Ramos (cell line): Measurements from ENCODE around the gene GTF2H1.
"Not testable (repeated sequence)": the region's sequence is repeated elsewhere in the genome, so short reads cannot be mapped to it uniquely, and the experiment has no call there.

ENCODE experiments used
- in situ Hi-C: fragments of 300-500 bp; cut with MboI; formaldehyde crosslinking; loops from one replicate; pipeline ENCODE4 v1.14.3; 2022; ENCODE audit warnings: low sequenced_read_pairs; ENCODE audit not compliant: unreplicated experiment

GTF2H1 gene

GRCh38 chr11:18315893-18316292 lies 6.5 kb upstream of the GTF2H1 start:
- in situ Hi-C loops = no loop called here

- in situ Hi-C loops = no loop called here
Observed at GRCh38 chr11:18317551-18317950, 4.8 kb upstream of the GTF2H1 start.

DNA sequence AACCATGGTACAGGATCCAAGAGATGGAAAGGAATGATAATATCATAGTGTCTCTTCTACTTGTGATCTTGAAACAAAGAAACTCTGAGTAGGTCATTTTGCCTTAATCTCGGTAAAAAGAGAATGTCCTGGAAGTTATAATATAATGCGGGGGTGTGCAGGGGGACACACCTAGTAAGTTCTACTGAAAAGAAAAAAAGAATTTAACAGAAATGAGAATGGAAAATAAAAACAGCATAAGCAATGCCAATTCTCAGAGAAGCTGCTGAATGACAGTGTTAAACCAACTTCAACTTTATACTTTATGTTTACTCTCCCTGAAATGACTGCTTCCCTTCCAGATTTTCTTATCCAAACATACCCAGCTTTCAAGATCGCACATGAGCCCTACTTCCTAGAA lies 2.5 kb upstream of the GTF2H1 start:
- in situ Hi-C loops = no loop called here

- in situ Hi-C loops = no loop called here
Observed at GRCh38 chr11:18320617-18321016, 1.8 kb upstream of the GTF2H1 start.

DNA sequence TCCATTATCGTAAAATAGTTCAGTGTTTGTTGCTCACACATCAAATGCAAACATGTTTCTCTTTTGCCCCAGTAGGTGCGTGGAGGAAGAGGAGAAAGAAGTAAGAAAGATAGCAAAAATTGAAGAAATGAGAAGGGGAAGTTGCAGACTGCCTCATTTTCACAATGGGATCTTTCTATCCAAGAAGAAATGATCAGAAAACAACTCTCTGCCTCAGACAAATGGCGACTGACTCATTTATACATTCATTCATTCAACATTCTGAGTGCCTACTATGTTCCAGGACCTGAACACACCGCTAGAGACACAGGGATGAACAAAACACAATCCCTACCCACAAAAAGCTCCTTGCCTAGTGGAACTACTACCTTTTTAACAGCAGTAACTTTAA lies 794 bp upstream of the GTF2H1 start:
- in situ Hi-C loops = no loop called here

- in situ Hi-C loops = no loop called here
Observed at GRCh38 chr11:18322818-18323570, 627 bp downstream of the GTF2H1 start.

GRCh38 chr11:18323881-18324280 lies 1.5 kb downstream of the GTF2H1 start:
- in situ Hi-C loops = not testable (repeated sequence)

GRCh38 chr11:18324381-18324780 lies 2.0 kb downstream of the GTF2H1 start:
- in situ Hi-C loops = no loop called here

DNA sequence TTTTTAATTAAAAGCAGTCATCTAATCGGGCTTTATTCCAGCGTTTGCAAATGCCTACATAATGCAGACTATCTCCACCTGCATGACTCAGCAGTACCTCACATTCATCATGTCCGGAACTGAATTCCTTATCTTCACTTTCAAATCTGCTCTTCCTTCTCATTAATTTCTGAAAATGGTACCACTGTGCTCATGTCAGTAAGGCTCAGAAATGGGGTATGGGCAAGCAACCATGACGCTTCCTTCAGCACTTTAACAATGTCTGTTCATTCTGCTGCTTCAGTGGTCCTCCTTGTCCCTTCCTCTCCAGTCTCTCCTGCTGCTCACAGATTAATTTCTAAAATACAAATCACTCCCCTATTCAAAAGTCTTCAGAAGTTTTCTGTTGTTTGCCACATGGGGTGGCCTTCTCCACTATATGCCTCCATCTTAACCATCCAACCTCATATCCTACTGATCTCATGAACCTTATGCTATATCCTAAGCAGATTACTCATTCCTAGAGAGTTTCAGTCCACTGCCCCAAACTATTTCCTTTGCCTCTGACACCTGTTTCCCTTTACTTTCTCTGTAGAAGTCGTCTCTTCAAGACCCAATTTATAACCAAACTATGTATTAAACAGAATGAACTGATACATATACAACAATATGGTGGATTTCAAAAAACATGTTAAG lies 7.0 kb downstream of the GTF2H1 start:
- in situ Hi-C loops = no loop called here

DNA sequence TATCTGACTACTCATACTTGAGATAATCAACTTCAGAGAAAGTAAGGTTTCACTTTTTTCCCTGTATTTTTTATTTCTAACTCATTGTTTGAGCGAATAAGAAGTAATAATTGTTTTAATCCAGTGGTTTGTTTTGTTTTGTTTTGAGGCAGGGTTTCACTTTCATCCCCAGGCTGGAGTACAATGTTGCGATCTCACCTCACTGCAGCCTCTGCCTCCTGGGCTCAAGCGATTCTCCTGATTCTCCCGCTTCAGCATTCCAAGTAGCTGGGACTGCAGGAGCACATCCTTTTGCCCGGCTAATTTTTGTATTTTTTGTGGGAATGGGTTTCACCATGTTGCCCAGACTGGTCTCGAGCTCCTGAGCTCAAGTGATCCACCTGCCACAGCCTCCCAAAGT lies 8.6 kb downstream of the GTF2H1 start:
- in situ Hi-C loops = no loop called here

- in situ Hi-C loops = no loop called here
Observed at GRCh38 chr11:18332302-18332701, 9.9 kb downstream of the GTF2H1 start.

GRCh38 chr11:18332891-18333290 lies 10.5 kb downstream of the GTF2H1 start:
- in situ Hi-C loops = no loop called here

- in situ Hi-C loops = no loop called here
Observed at GRCh38 chr11:18347471-18348125, 25.2 kb downstream of the GTF2H1 start.

GRCh38 chr11:18352581-18352980 lies 30.2 kb downstream of the GTF2H1 start:
- in situ Hi-C loops = no loop called here

DNA sequence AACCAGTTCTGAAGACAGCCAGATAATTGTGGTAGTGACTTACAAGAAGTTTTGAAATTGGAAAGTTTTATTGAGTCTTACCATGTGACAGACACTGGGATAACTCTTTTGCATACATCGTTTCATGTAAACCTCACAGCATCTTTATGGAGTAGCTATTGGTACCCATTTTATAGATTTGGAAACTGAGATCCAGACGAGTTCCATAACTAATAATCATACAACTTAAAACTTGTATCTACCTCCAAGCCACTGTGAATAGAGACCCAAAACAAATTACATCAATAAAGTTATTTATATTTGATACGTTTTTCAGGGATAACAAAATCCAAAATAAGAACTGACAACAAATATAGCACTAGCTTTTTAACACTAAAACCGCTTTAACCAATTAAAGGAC lies 36.3 kb downstream of the GTF2H1 start:
- in situ Hi-C loops = no loop called here

DNA sequence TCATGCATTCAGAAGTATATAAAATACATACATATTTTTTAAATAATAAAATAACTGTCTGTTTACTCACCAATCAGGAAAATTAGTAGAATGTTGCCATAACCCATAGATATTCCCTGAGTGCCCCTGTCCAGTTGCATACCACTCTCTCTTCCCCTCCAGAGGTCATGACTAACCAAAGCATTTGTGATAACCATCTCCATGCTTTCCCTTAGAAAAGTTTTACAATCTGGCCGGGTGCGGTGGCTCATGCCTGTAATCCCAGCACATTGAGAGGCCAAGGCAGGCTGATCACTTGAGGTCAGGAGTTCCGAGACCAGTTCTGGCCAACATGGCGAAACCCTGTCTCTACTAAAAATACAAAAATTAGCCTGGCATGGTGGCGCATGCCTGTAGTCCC lies 38.8 kb downstream of the GTF2H1 start:
- in situ Hi-C loops = no loop called here

DNA sequence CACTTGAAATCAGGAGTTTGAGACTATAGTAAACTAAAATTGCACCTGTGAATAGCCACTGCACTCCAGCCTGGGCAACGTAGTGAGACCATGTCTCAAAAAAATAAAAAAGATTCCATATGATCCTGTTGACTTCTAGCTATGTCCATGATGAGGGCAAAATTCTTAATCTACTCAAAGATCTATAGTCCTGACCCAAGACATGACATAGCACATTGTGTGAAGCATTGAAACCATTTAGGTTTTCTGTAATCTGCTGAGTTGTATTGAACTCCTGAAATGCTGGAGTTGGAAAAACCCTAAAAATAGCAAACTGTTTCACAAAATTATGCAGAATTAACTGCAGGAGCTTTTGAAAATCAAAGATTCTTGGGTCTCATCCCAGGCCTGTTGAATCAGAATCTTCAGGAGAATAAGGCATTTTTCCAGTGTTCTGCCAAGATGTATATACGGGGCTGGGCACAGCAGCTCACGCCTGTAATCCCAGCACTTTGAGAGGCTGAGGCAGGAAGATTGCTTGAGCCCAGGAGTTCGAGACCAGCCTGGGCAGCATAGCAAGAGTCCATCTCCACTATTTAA lies 42.2 kb downstream of the GTF2H1 start:
- in situ Hi-C loops = no loop called here

GRCh38 chr11:18365741-18366140 lies 43.4 kb downstream of the GTF2H1 start:
- in situ Hi-C loops = no loop called here

DNA sequence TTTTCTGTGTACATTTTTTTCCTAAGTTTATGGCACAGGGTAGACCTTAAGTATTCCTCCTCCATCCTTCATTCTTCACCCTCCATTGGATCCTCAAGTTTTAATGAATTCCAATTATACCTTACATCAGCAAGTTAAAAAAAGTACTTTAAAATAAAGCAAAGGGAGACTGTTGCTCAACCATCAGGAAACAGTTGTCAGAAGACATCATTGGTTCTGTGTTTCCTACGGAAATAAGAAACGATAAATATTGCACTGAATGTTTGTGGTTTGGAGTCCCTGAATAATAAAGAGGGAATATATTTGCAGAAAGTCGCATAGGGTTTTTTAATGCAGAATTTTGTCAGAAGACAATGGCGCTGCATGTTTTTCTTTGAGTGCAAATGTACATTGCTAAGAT lies 43.9 kb downstream of the GTF2H1 start:
- in situ Hi-C loops = no loop called here

GRCh38 chr11:18367431-18367830 lies 45.1 kb downstream of the GTF2H1 start:
- in situ Hi-C loops = no loop called here

- in situ Hi-C loops = no loop called here
Observed at GRCh38 chr11:18368221-18368620, 45.9 kb downstream of the GTF2H1 start.
